Measurements from ENCODE around the gene NHERF1. TPM values are rescaled to one million over a fixed set of nuclear protein-coding genes. Genes with fewer than 3 reads are reported as not detected.

NHERF1 gene
- total RNA-seq, 1 donor from 2014 or later: 63.8 TPM

- no peak for DNase-seq (ENCODE audit: low read depth)
Observed at GRCh38 chr17:74732042-74732867, 16.2 kb upstream of the NHERF1 start.

GRCh38 chr17:74733365-74734122 is 14.9 kb upstream of the NHERF1 start:
- no peak for DNase-seq (ENCODE audit: low read depth)

- no peak for DNase-seq (ENCODE audit: low read depth)
Observed at GRCh38 chr17:74734256-74734655, 14.2 kb upstream of the NHERF1 start.

GRCh38 chr17:74736513-74737298 is 11.7 kb upstream of the NHERF1 start, which contains the start of gene RAB37:
RAB37 (plus strand) TSS chr17:74737256; CDS start chr17:74737273, 17 bp downstream.
- peak; percentile 45 for DNase-seq (ENCODE audit: low read depth)

- peak; percentile 37 for DNase-seq (ENCODE audit: low read depth)
Observed at GRCh38 chr17:74737299-74738050, 11.0 kb upstream of the NHERF1 start.

- peak; percentile 79 for DNase-seq (ENCODE audit: low read depth)
Observed at GRCh38 chr17:74738051-74738996, 10.1 kb upstream of the NHERF1 start.

- DNase-seq (ENCODE audit: low read depth): no peak
Observed at GRCh38 chr17:74739227-74739831, 9.1 kb upstream of the NHERF1 start.

- DNase-seq (ENCODE audit: low read depth): no peak
Observed at GRCh38 chr17:74740173-74740572, 8.3 kb upstream of the NHERF1 start.

- DNase-seq (ENCODE audit: low read depth): no peak
Observed at GRCh38 chr17:74740641-74741387, 7.6 kb upstream of the NHERF1 start.

GRCh38 chr17:74742153-74742515 is 6.3 kb upstream of the NHERF1 start:
- no peak for DNase-seq (ENCODE audit: low read depth)

GRCh38 chr17:74742978-74743545 is 5.4 kb upstream of the NHERF1 start:
- no peak for DNase-seq (ENCODE audit: low read depth)

GRCh38 chr17:74743755-74744154 is 4.7 kb upstream of the NHERF1 start:
- DNase-seq (ENCODE audit: low read depth): no peak

- DNase-seq (ENCODE audit: low read depth): no peak
Observed at GRCh38 chr17:74744349-74744713, 4.1 kb upstream of the NHERF1 start.

GRCh38 chr17:74744714-74745547 is 3.5 kb upstream of the NHERF1 start:
- DNase-seq (ENCODE audit: low read depth): peak; percentile 78

- no peak for DNase-seq (ENCODE audit: low read depth)
Observed at GRCh38 chr17:74745548-74746177, 2.8 kb upstream of the NHERF1 start.

- no peak for DNase-seq (ENCODE audit: low read depth)
Observed at GRCh38 chr17:74746376-74746775, 2.1 kb upstream of the NHERF1 start.

GRCh38 chr17:74746922-74747321 is 1.5 kb upstream of the NHERF1 start:
- DNase-seq (ENCODE audit: low read depth): no peak
